ENCODE measurements around the gene CDH1.

Gene CDH1

GRCh38 chr16:68732042-68732680 lies 4.9 kb upstream of the CDH1 start:
- no peak for DNase-seq (ENCODE audit: low spot score)

GRCh38 chr16:68732741-68733399 lies 4.2 kb upstream of the CDH1 start:
- no peak for DNase-seq (ENCODE audit: low spot score)

DNA sequence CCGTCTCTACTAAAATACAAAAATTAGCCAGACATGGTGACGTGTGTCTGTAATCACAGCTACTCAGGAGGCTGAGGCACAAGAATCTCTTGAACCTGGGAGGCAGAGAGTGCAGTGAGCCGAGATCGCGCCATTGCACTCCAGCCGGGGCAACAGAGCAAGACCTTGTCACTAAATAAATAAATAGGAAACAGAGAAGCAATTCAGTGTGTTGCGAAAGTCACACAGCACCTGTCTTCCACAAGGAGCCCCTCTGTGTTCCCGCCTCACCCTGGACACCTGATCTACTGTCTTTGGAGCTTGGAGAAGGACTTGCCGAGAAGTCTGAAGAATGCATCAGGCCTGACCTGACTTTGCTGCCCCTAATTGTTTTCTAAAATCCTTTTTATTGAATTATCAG lies 3.5 kb upstream of the CDH1 start:
- no peak for DNase-seq (ENCODE audit: low spot score)

DNA sequence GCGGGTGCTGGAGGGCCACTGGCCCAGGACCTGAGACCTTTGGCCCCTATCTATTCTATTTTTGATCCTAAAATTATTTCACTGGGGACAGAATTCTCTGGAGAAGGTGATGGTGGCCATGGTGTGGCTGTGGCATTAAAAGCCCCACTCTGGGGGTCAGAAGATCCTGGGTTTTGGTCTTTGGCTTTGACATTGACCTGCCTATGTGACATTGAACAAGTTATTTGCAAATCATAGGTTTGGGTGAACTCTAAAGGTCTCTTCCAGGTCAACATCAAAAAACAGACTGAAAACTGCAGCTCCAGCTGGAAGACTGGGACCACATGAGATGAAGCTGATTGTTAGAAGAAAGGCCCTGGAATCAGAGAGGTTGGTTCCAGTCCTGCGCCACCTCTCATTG lies 2.3 kb upstream of the CDH1 start:
- DNase-seq (ENCODE audit: low spot score) = no peak

DNA sequence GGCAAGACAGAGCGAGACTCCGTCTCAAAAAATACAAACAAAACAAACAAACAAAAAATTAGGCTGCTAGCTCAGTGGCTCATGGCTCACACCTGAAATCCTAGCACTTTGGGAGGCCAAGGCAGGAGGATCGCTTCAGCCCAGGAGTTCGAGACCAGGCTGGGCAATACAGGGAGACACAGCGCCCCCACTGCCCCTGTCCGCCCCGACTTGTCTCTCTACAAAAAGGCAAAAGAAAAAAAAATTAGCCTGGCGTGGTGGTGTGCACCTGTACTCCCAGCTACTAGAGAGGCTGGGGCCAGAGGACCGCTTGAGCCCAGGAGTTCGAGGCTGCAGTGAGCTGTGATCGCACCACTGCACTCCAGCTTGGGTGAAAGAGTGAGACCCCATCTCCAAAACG lies 531 bp upstream of the CDH1 start:
- no peak for DNase-seq (ENCODE audit: low spot score)

GRCh38 chr16:68737730-68738629 lies 888 bp downstream of the CDH1 start:
- no peak for DNase-seq (ENCODE audit: low spot score)

DNA sequence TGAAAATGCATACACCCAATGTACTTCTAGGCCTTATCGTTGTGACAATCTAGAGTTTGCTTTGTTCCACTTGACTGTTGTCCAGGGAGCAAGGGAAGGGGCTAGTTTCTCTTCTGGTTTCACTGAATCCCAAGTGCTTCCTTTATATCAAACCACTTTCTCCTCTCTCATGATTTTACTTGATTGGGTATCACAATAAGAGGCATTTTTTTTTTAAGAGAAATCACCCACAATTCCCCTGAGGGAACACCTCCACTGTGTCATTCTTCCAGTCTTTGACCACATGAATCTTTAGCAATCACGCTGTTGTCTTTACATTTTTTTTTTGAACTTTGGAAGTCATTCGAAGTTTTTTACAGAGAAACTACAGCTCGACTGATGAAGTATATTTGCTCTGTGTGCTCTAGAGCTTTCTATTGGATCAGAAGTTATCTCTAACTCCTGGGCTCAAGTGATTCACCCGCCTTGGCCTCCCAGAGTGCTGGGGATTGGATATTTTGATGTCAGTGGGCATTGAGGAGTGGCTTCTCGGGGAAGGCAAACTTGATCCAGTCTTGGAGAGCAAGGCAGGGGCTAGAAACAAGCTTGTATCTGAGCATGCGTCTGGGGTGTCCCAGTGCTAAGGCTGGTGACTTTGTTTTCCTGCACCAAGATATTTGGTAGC lies 3.0 kb downstream of the CDH1 start:
- no peak for DNase-seq (ENCODE audit: low spot score)

GRCh38 chr16:68740628-68741346 lies 3.7 kb downstream of the CDH1 start:
- no peak for DNase-seq (ENCODE audit: low spot score)

DNA sequence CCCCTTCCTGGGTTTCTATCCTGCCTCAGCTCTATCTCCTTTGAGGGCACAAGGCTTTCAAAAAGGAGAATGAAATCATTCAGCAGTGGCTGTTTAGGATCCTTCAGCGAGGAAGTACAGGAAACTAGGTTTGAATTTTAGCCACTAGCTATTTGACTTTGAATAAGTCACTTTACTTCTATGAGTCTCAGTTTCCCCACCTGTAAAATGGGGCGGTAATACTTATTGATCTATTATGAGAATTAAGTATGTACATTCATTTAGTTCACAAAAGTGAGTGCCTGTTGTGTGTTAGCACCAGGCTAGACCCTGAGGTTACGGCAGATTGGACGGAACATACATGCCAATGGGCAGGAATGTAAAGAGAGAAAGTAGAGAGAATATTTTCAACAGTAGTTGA lies 6.6 kb downstream of the CDH1 start:
- DNase-seq (ENCODE audit: low spot score) = no peak

- no peak for DNase-seq (ENCODE audit: low spot score)
These were observed 7.7 kb downstream of the CDH1 start for GRCh38 chr16:68744744-68745280.

DNA sequence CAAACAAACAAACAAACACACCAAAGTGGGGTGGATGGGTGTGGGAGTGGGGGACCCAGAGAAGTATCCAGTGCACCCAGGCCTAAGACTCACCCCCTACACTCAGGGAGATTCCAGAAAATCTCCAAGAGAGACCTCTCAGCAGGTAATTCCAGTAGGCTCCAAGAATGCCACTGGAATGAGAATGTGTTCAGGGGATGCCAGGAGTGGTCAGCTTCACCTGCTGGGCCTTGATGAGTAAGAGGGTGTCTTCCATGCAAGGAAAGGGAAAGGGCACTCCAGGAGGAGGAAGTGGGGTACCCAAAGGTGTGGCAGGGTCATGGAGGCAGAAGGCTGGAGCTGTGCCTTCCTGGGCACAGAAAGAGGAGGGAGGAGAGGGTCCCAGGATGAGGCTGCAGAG lies 9.9 kb downstream of the CDH1 start:
- DNase-seq (ENCODE audit: low spot score) = no peak

DNA sequence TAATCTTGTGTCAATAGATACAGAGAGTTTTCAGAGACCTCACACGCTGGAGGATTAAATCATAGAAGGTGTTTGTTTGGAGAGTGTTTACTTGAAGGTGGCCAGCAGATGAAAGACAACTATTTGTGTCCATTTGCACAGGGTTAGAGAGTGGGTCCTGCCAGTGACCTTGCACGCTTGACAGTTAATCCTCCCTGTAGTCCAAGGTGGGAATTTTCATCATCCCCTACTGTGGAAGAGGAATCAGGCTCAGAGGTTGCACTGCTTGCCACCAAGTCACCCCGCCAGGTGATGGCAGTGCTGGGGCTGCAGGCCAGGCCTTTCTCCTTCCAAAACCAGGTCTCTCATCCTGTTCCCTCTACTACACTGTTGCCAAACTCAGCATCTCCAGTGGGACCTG lies 12.3 kb downstream of the CDH1 start:
- no peak for DNase-seq (ENCODE audit: low spot score)

- DNase-seq (ENCODE audit: low spot score) = no peak
These were observed 13.2 kb downstream of the CDH1 start for GRCh38 chr16:68750193-68750695.

DNA sequence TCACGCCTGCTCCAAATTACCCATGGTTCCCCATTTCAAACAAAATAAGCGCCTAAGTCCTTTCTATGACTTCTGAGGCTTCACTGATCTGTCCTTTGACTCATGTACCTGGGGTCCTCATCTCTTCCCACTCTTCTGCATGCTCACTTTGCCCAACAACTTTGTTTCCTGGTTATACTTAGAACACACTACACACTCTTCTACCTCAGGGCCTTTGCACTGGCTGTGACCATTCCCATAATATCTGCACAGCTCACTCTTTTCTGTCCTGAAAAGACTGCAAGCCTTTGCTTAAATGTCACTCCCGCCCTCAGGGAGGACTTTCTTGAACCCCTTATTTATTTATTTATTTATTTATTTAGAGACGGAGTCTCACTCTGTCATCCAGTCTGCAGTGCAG lies 14.1 kb downstream of the CDH1 start:
- DNase-seq (ENCODE audit: low spot score) = no peak

- no peak for DNase-seq (ENCODE audit: low spot score)
These were observed 15.5 kb downstream of the CDH1 start for GRCh38 chr16:68752602-68753001.

DNA sequence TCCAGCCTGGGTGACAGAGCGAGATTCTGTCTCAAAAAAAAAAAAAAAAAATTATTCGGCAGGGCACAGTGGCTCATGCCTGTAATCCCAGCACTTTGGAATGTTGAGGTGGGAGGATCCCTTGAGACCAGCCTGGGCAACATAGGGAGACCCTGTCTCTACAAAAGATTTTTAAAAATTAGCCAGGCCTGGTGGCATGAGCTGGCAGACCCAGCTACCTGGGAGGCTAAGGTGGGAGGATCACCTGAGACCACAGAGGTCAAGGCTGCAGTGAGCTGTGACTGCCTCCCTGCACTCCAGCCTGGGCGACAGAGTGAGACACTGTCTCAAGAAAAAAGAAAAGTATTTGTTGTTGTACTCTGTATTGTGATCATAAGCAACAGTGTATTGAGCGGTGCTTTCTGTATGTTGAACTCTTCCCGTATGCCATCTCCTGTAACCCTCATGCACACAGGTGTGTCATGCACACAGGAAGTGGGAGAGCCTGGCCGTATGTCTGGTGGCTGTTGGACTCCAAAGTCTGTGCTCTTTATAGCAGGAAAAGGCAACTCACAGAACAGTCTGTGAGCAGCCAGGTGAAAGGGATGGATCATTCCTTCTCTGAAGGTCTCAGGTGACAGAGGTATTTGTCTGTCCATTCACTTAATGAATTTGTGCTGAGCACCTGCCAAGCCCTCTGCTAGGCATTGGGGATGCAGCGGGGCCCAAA lies 17.1 kb downstream of the CDH1 start:
- no peak for DNase-seq (ENCODE audit: low spot score)

- no peak for DNase-seq (ENCODE audit: low spot score)
These were observed 19.3 kb downstream of the CDH1 start for GRCh38 chr16:68756239-68756915.

GRCh38 chr16:68757625-68757935 lies 20.5 kb downstream of the CDH1 start:
- no peak for DNase-seq (ENCODE audit: low spot score)

GRCh38 chr16:68759062-68759461 lies 22.0 kb downstream of the CDH1 start:
- DNase-seq (ENCODE audit: low spot score) = no peak

GRCh38 chr16:68760671-68761275 lies 23.7 kb downstream of the CDH1 start:
- peak; percentile 27 for DNase-seq (ENCODE audit: low spot score)

Data from kidney capillary endothelial cell (primary cell).